ENCODE data around the gene CTAGE1.
"Not testable (repeated sequence)": the region's sequence is repeated elsewhere in the genome, so short reads cannot be mapped to it uniquely, and the experiment has no call there.

CTAGE1 gene, protein sequence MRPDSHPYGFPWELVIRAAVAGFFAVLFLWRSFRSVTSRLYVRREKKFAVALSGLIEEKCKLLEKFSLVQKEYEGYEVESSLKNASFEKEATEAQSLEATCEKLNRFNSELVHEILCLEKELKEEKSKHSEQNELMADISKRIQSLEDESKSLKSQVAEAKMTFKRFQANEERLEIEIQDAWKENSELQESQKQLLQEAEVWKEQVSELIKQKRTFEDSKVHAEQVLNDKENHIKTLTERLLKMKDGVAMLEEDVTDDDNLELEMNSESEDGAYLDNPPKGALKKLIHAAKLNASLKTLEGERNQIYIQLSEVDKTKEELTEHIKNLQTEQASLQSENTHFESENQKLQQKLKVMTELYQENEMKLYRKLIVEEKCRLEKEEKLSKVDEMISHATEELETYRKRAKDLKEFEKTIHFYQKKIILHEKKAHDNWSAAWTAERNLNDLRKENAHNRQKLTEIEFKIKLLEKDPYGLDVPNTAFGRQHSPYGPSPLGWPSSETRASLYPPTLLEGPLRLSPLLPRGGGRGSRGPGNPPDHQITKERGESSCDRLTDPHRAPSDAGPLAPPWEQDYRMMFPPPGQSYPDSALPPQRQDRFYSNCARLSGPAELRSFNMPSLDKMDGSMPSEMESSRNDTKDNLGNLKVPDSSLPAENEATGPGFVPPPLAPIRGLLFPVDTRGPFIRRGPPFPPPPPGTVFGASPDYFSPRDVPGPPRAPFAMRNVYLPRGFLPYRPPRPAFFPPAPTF

DNA sequence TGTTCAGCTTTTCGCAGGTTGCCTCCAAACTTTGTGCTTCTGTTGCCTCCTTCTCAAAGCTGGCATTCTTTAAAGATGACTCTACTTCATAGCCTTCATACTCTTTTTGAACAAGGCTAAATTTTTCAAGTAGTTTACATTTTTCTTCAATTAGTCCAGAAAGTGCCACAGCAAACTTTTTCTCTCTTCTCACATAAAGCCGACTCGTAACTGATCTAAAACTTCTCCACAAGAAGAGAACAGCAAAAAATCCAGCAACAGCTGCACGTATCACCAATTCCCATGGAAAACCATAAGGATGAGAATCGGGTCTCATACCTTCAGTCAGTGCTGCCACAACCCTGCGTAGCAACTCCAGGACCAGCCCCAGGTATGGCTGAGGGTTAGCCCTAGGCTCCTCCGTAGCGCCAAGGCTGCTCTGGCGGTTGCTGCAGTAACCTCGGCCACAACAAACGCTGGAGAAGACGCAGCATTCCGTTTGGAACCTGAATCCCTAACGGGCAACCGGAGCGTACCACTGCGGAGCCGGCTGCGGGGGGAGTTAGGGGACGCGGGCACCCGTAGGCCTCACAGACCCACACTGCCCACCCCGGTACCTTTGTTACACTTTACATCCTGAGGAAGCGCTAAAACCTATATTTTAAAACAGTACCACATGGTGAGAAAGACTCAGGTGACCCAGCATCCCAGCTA is at the start of gene CTAGE1:
TSS of gene CTAGE1 (minus strand) at position 420 of the 693 bp plus-strand sequence. CDS start at position 316, 104 bp downstream.
- no peak for DNase-seq (ENCODE audit: low read depth)

GRCh38 chr18:22466608-22467395 is 49.1 kb upstream of the CTAGE1 start:
- DNase-seq (ENCODE audit: low read depth) = no peak

DNA sequence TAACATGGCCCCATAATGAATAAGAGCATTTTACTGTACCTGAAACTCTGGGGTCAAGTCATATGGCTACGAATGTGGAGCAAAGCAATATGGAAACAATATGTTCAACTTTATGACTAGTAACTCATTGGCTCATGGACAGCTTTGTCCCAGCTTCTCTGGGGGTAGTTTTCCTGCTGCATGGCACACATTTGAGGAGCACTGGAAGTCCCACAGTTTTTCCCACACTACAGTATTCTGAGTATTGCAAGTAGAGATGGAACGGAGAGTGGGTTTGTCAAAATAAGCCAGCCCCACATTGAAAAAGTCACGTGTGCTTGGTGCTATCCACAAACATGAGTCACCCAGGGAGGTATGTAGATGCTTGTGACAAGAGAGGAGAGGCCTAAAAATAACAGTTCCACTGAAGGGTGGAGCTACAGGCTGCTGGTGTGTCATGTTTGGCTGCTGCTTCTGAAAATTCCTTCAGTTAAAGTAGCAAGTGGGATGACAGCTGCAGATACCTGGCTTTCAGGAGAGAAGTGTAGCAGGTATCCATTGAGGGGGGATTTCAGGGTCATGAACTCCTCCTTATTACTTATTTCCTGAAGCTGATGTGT is 48.2 kb upstream of the CTAGE1 start:
- DNase-seq (ENCODE audit: low read depth) = peak; percentile 3

DNA sequence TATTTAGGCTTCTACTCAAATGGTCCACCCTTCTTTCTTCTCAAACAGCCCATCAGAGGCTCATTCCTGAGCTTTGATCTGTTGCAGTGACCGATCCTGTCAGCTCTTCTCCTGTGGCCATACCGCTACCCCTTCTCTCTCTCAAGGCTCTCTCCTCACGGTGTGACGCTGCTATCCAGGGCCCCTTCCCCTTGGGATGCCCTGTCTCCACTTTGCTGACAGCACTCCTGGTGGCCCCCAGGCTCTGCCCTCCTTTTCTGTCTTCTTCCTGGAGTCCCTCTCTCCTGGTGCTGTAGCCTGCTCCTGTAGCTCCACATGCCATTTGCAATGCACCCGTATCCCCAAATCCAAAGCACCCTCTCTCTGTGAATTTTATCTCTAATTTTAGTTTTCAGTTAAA is 45.4 kb upstream of the CTAGE1 start:
- DNase-seq (ENCODE audit: low read depth) = no peak

DNA sequence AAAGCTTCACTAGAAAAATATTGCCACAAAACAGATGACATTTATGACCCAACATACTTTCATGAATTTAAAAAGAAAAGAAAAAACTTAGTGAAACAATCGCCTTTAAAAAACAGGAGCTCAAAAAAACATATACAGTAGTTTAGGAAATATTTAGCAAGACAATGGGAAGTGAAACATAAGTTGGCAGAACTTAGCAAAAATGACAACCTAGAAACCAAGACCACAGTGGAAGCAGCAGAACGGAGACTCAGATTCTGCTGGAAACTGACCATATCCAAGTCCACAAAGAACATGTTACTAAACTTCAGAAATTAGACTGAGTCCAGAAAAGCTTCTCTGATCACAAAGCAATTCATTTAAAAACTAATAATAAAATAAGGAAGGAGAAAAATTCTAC is 41.8 kb upstream of the CTAGE1 start:
- no peak for DNase-seq (ENCODE audit: low read depth)

DNA sequence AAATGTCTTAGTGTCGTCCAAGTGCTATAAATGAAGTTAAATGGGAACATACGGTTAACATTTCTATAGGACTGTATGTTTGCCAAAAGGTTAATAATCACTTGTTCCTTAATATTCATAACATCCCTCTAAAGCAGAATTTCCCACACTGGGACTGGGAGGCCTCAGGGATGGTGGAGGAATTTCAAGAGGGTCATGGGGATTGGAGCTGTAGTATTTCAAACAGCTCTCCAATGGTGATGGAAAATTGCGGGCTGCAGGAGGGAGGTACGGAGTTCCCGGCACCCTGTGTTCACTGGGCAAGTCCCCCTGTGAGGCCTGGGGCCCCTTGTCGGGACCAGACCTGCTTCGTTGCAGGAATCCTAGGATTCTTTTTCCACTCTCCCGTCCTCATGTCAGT is 39.8 kb upstream of the CTAGE1 start:
- no peak for DNase-seq (ENCODE audit: low read depth)

- no peak for DNase-seq (ENCODE audit: low read depth)
Observed at GRCh38 chr18:22456547-22456946, 38.8 kb upstream of the CTAGE1 start.

DNA sequence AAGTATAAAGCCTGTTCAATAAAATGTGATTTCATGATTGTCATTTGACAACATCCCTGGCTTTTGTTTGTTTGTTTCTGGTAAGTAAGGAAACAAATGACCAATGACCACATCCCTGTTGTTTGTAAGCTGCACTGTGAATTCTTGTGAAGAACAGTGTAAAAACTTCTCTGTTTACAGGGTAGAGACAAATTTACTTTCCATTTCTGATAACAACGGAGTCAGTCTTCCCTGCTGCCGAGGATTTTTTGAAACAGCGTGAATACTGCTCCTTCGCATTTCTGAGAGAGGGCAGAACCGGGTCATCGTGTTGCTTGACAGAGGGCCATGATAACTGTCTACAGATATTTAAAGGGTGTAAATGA is 38.4 kb upstream of the CTAGE1 start:
- no peak for DNase-seq (ENCODE audit: low read depth)

GRCh38 chr18:22455425-22456115 is 37.9 kb upstream of the CTAGE1 start:
- DNase-seq (ENCODE audit: low read depth) = no peak

DNA sequence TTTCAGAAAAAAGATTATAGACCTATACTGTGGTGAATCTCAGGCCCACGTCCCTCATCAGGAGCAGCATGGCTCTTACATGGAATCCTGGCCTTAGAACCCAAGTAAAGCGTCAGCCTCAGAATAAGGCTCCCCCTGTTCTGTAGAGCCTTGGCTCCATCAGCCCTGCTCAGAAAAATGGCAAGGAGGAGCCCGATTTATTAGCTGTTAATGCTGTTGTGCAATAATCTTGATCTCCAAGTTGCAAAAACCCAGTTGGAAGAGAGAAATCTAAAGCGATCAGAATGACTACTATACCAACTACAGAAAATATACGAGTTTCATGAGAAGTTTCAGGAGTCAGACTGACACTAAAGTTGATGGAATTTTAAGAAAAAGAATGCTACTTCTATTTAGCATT is 35.6 kb upstream of the CTAGE1 start:
- DNase-seq (ENCODE audit: low read depth) = no peak

DNA sequence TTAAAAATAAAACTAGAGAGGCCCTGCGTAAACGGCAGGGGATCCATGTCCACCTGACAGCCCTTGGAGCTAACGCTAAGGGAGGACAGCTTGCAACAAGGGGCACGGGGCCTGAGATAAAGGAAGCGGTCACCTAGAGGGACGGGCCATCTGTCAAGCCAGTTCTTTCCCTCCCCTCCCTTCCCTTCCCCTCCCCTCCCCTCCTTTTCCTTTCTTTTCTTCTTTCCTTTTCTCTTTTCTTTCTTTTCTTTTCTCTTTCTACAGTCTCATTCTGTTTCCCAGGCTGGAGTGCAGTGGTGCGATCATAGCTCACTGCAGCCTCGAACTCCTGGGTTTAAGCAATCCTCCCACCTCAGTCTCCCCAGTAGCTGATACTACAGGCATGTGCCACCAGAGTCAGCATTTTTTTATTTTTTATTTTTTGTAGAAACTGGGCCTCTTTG is 34.5 kb upstream of the CTAGE1 start:
- no peak for DNase-seq (ENCODE audit: low read depth)

DNA sequence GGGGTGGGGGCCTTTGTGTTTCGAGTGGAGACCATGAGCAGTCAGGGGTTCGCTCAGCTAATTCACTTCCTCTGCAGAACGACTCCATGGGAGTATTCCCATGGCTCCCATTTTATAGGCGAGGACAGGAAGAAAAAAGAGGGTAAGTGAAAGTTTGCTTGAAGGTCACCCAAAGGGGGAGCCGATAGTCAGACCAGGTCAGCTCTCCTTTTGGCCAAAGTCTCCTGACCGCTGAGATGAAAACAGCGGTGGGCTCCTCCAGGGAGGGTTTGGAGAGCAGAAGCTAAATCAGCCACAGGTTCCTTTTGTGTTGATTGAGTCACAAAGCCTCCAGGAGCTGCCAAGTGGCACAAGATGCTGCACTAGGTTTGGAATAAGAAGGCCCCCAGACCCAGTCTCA is 34.1 kb upstream of the CTAGE1 start:
- DNase-seq (ENCODE audit: low read depth) = no peak

GRCh38 chr18:22450766-22451165 is 33.1 kb upstream of the CTAGE1 start:
- not testable (repeated sequence) for DNase-seq (ENCODE audit: low read depth)

DNA sequence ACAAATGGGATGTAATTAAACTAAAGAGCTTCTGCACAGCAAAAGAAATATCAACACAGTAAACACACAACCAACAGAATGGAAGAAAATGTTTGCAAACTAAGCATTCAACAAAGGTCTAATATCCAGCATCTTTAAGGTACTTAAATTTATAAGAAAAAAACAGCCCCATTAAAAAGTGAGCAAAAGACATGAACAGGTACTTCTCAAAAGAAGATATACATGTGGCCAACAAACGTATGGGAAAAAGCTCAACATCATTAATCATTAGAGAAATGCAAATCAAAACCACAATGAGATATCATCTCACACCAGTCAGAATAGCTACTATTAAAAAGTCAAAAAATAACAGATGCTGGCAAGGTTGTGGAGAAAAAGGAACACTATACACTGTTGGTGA is 32.6 kb upstream of the CTAGE1 start:
- not testable (repeated sequence) for DNase-seq (ENCODE audit: low read depth)

- not testable (repeated sequence) for DNase-seq (ENCODE audit: low read depth)
Observed at GRCh38 chr18:22449753-22450152, 32.0 kb upstream of the CTAGE1 start.

DNA sequence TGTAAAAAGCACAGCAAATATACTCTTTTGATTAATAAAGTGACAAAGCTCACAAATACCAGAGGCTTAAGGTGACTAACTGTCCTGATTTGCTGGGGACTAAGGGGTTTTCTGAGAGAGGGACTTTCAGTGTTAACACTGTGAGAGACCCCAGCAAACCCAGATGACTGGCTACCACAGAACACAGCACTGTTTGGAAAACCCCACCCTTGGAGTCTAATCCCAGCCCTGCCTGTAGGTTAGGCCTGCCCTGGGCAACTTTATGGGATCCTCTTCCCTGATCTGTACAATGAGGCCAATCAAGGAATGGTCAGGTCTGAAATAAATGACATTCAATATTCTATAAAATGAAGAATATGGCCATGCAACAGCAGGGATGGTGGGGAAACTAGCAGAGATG is 30.5 kb upstream of the CTAGE1 start:
- DNase-seq (ENCODE audit: low read depth) = no peak

- no peak for DNase-seq (ENCODE audit: low read depth)
Observed at GRCh38 chr18:22447792-22448191, 30.1 kb upstream of the CTAGE1 start.

GRCh38 chr18:22446911-22447310 is 29.2 kb upstream of the CTAGE1 start:
- no peak for DNase-seq (ENCODE audit: low read depth)

DNA sequence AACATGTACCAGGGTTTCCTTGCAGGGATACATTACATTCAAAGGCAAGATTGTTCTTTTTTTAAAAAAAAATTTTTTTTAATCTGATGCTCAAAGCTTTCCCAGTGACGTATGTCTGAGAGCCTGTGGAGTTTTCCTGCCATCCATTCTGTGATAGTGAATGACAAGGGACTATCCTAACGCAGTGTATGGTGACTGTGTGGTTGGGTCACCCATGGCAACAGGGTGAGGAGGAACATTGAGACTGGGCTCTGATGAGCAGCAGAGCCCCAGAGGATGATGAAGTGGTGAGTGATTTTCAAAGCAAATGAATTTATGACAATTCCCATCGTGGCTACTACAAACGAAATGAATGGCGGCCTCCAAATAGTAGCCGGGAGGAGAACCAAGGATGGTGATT is 28.6 kb upstream of the CTAGE1 start:
- DNase-seq (ENCODE audit: low read depth) = no peak

DNA sequence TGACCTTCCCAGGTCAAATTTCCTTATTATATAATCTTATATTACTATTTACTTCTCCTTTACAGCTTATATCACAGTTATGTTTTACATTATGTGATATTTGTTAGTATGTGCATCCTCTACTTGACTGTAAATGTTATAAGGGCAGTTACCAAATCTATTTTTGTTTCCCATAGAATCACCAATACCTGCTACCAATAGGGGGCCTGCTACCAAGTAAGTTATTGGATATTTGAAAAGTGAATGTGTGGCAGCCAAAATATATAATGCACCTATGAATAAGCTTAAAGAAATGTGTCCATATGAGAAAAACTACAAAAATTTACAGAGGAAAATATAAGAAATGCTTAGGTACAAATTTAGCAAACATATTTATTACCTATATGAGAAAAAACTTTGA is 23.9 kb upstream of the CTAGE1 start:
- DNase-seq (ENCODE audit: low read depth) = no peak

DNA sequence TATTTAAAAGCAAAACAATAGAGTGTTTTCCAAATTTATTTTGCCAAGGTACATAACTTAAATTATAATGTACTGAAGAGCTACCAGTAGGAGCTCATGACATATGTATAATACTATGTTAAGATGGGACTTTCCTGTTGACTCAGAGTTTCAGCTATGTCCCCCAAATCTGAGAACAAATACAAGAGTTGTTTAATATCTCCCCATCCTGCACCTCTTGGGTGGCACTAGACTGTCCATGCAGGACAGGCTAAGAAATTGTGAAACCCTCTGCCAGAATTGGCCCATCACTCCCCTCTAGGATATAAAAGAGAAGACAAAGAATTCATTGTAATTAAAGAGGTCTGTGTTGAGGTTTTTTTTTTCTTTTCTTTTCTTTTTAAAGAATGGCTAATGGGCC is 21.7 kb upstream of the CTAGE1 start:
- DNase-seq (ENCODE audit: low read depth) = no peak
